GM08714 (cell line): ENCODE measurements around the gene POFUT1.
"Not testable (repeated sequence)": the region's sequence is repeated elsewhere in the genome, so short reads cannot be mapped to it uniquely, and the experiment has no call there.

Experiments
- H3K4me3 ChIP-seq: fragments of 200-500 bp; sonication (Bioruptor generic); 2 replicates; pipeline ENCODE4 v1.5.1; 2014; ENCODE audit warnings: mild to moderate bottlenecking, low read length, inconsistent platforms
- ZNF274 ChIP-seq: IDR thresholded peaks from 2 replicates; pipeline ENCODE4 v1.6.1; 2012; ENCODE audit warnings: mild to moderate bottlenecking, low read depth, low read length

The POFUT1 gene

GRCh38 chr20:32195581-32195980, 12.1 kb upstream of the POFUT1 start:
- no peak overlapping the region for H3K4me3 ChIP-seq
- no peak for TF ChIP-seq ZNF274

GRCh38 chr20:32196613-32197012, 11.1 kb upstream of the POFUT1 start:
- H3K4me3 ChIP-seq: not testable (repeated sequence)

GRCh38 chr20:32197136-32197535, 10.5 kb upstream of the POFUT1 start:
- not testable (repeated sequence) for H3K4me3 ChIP-seq

GRCh38 chr20:32199006-32199405, 8.7 kb upstream of the POFUT1 start:
- no peak for TF ChIP-seq ZNF274
- H3K4me3 ChIP-seq: no peak overlapping the region

- no peak for TF ChIP-seq ZNF274
- no peak overlapping the region for H3K4me3 ChIP-seq
Measured at GRCh38 chr20:32201296-32201976, 6.2 kb upstream of the POFUT1 start.

- H3K4me3 ChIP-seq: no peak overlapping the region
- no peak for TF ChIP-seq ZNF274
Measured at GRCh38 chr20:32201977-32202363, 5.7 kb upstream of the POFUT1 start.

GRCh38 chr20:32203356-32204204, 4.1 kb upstream of the POFUT1 start:
- no peak for TF ChIP-seq ZNF274
- H3K4me3 ChIP-seq: no peak overlapping the region

- peak overlapping the region; percentile 18; the same call in 1 of the 2 replicates for H3K4me3 ChIP-seq
- TF ChIP-seq ZNF274: no peak
Measured at GRCh38 chr20:32204205-32205109, 3.2 kb upstream of the POFUT1 start.

GRCh38 chr20:32205110-32205842, 2.4 kb upstream of the POFUT1 start:
- no peak for TF ChIP-seq ZNF274
- peak overlapping the region; percentile 97 for H3K4me3 ChIP-seq

GRCh38 chr20:32205843-32206759, 1.6 kb upstream of the POFUT1 start:
- peak overlapping the region; percentile 97 for H3K4me3 ChIP-seq
- no peak for TF ChIP-seq ZNF274

GRCh38 chr20:32206760-32207625, 687 bp upstream of the POFUT1 start:
- peak overlapping the region; percentile 97 for H3K4me3 ChIP-seq
- TF ChIP-seq ZNF274: no peak

GRCh38 chr20:32208499-32209154, 947 bp downstream of the POFUT1 start:
- TF ChIP-seq ZNF274: no peak
- peak overlapping the region; percentile 97 for H3K4me3 ChIP-seq
